HG02642 (cell line): Measurements from ENCODE around the gene NRP1.

Experiments used
- ATAC-seq: cut with Tn5 transposase; IDR thresholded peaks from one replicate; pipeline ENCODE4 v1.9.1; 2021; ENCODE audit warnings: mild to moderate bottlenecking; ENCODE audit not compliant: unreplicated experiment, poor library complexity

The NRP1 gene

GRCh38 chr10:33295851-33296250, 38.6 kb downstream of the NRP1 start:
- no peak for ATAC-seq

- ATAC-seq, result no peak
Observed at GRCh38 chr10:33293531-33294170, 40.8 kb downstream of the NRP1 start.

GRCh38 chr10:33293076-33293475, 41.4 kb downstream of the NRP1 start:
- no peak for ATAC-seq

GRCh38 chr10:33291053-33291592, 43.3 kb downstream of the NRP1 start:
- ATAC-seq, result no peak

GRCh38 chr10:33290321-33291052, 44.0 kb downstream of the NRP1 start:
- no peak for ATAC-seq

- no peak for ATAC-seq
Observed at GRCh38 chr10:33289776-33290175, 44.7 kb downstream of the NRP1 start.

GRCh38 chr10:33288127-33288526, 46.3 kb downstream of the NRP1 start:
- ATAC-seq, result no peak

GRCh38 chr10:33287112-33287511, 47.4 kb downstream of the NRP1 start:
- ATAC-seq, result no peak

- no peak for ATAC-seq
Observed at GRCh38 chr10:33286157-33286934, 48.1 kb downstream of the NRP1 start.

- ATAC-seq, result no peak
Observed at GRCh38 chr10:33284945-33285344, 49.5 kb downstream of the NRP1 start.

- ATAC-seq, result no peak
Observed at GRCh38 chr10:33279811-33280602, 54.5 kb downstream of the NRP1 start.

GRCh38 chr10:33279276-33279675, 55.2 kb downstream of the NRP1 start:
- ATAC-seq, result no peak

- ATAC-seq, result no peak
Observed at GRCh38 chr10:33278198-33278597, 56.3 kb downstream of the NRP1 start.

- ATAC-seq, result no peak
Observed at GRCh38 chr10:33277135-33277536, 57.3 kb downstream of the NRP1 start.

GRCh38 chr10:33276282-33276923, 58.1 kb downstream of the NRP1 start:
- ATAC-seq, result no peak

- ATAC-seq, result no peak
Observed at GRCh38 chr10:33274096-33274785, 60.2 kb downstream of the NRP1 start.

GRCh38 chr10:33273295-33274002, 61.0 kb downstream of the NRP1 start:
- ATAC-seq, result no peak

GRCh38 chr10:33272635-33273034, 61.8 kb downstream of the NRP1 start:
- no peak for ATAC-seq
